GM19467 (cell line): Measurements from ENCODE around the gene SPINK1.
A peak's percentile ranks its signal among the peaks of the same experiment; 100 is the strongest.
"Not testable (repeated sequence)": the region's sequence is repeated elsewhere in the genome, so short reads cannot be mapped to it uniquely, and the experiment has no call there.

Experiments
- ATAC-seq: cut with Tn5 transposase; IDR thresholded peaks from one replicate; pipeline ENCODE4 v1.9.1; 2021; ENCODE audit warnings: mild to moderate bottlenecking, moderate library complexity; ENCODE audit not compliant: unreplicated experiment

The SPINK1 gene

DNA sequence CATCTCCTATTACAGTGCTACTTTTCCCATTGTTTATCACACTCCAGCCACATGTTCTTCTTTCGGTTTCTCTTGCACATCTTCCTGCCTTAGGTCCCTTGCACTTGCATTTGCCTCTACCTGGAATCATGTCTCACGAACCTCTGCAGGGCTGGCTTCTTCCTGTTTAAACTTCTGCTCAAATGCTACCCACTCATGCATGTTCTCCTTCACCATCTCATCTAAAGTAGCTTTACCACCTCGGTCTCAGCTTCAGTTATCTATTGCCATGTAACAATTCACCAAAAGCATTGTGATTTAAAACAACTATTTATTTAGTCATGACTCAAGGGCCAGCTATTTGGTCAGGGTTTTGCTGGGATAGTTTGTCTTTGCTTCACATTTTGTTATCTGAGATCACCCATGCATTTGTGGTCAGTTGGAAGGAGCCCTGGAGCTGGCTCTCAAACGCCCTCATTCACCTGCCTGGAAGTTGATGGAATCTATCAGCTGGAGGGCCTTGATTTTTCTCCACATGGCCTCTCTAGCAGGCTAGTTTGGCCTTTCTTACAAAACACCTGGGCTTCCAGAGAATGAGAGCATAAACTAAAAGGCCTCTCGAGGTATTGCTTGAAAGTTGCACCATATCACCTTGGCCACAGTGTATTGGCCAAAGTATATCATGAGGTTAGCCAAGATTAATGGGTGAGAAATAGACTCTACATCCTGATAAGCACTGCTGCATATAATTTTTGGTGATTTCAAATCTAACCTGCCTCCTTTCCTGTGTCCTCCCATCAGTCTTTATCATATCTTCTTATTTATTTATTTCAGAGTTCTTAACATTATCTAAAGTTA, 21.4 kb downstream of the SPINK1 start:
- no peak for ATAC-seq

GRCh38 chr5:147805030-147805454, 26.4 kb downstream of the SPINK1 start:
- ATAC-seq: peak; percentile 85

GRCh38 chr5:147804334-147804733, 27.1 kb downstream of the SPINK1 start:
- no peak for ATAC-seq

DNA sequence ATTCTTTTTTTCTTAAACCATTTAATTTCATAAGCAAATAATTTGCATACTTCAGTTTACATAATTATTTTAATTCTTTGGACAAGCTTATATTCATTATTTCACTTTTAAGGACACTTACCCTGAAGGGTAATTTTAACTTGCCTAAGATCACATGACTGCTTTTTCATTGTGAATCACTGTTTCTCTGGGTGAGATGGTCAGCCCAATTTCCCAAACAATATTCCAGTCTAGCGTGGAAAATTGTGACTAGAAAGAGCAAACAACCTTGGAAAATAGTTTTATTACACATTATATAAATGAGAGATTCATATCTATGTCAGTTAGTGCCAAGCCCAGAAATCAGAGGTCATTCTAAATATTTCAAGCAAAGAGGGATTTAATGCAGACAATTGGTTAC, 27.5 kb downstream of the SPINK1 start:
- no peak for ATAC-seq

- ATAC-seq: not testable (repeated sequence)
Measured at GRCh38 chr5:147803161-147803560, 28.3 kb downstream of the SPINK1 start.

DNA sequence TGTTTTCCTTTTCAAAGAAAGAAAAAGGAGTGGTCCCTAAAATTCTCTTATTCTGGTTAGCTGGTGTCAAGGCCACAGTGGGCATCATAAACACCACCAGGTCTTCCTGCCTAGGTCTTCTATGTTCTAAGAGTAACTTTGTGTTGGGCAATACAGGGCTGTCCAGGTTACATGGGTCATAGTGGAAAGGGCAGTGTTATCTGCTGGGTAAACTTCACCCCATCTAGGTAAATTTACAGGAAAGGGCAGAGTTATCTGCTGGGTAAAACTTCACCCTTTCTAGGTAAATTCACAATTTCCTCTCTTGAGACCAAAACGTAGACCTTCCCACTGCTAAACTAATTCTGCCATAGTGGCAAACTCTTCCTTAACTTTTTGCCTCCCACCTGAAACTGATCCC, 30.0 kb downstream of the SPINK1 start:
- ATAC-seq: no peak

DNA sequence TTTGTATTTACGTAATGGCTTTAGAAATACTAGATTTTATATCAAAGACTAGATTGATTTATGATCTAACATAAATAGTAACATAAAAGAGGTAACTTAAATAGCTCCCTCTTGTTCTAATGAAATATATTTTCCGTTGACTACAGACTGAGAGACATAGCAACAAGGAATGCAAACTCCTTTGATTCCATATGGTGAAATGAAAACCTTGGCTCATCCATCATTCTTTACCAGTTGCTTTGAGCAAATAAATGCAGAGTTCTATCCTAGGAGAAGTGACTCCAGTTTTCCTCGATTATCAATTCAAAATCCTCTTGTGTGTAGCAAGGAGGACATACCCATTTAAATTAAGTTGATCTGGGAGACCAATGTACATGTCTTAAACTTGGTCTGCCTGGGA, 31.0 kb downstream of the SPINK1 start:
- no peak for ATAC-seq

GRCh38 chr5:147796556-147797308, 34.7 kb downstream of the SPINK1 start:
- no peak for ATAC-seq

DNA sequence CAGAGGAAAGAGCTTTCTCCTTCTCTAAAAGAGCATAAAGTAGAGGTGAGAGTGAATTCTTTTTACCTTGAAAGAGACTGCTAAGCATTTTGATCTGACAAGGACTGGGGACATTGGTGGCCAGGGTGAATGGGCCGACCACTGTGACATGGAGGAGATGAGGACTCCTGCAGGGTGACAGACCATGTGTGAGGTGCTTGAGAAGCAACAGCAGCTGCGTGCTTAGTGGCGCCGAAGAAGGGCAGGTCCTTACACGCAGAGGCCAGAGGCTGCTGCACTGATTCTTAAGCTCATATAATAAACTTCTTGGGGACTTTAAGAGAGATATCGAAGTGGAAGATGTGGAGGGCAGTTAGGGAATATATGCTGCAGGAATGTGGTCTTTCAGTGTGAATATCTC, 40.3 kb downstream of the SPINK1 start:
- ATAC-seq: no peak

DNA sequence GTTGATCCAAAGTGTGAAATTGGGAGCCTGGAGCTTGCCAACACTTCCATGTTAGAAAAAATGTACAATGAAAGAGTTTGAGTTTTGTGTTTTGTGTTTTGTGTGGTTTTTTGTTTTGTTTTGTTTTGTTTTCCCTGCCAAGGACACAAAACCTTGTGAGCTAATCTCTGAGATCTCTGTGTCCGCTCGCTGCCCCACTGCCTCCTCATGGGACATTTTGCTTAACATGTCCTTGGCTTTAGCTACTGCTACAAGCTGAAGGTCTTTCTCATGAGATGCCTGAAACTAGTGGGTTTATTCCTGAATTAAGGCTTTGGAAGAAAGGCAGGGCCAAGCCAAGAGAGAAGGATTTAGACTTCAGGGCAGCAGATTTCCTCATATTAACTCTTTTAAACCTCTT, 41.7 kb downstream of the SPINK1 start:
- ATAC-seq: no peak

GRCh38 chr5:147788023-147788422, 43.4 kb downstream of the SPINK1 start:
- no peak for ATAC-seq

GRCh38 chr5:147786142-147786541, 45.3 kb downstream of the SPINK1 start:
- no peak for ATAC-seq

DNA sequence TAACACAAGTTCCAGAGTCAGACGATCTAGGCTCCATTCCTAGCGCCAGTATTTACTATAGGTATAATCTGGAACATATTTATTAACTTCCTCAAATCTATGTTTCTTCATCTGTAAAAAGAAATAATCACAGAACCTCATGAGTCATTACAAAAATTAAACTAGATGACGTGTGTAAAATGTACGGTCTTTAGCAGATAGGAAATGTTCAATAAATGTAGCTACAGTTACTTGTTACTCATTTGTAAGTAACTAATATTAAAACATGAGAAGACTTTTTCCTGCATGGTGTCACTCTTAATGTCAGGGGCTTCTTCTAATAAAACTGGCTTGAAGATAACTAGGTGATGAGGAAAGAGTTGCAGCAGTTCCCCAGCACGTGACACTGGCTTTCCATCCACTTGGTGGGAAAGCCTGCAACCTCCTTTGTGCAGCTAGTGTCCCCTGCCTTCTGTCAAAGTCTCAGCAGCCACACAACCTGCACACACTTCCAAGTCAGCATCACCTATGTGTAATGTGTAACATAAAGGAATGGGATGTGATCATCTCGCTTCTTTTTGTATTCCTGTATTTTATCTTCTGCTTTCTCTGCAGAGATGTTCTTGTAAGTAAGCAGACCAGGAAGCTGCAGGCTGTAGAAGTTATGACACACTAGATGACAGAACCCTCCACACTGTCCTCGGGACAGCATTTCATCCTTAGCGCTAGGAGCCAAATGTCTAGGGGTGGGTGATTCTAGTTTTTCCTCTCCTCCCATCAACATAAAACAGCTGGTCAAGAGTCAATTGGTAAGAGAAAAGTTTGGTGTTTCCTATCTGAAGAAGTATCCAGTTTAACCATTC, 47.1 kb downstream of the SPINK1 start:
- no peak for ATAC-seq

GRCh38 chr5:147782110-147783028, 49.1 kb downstream of the SPINK1 start, which contains the start of gene JAKMIP2:
Gene JAKMIP2, minus strand, starts transcription at chr5:147782728. Its CDS starts 110,922 bp downstream, at chr5:147671806.
- peak; percentile 79 for ATAC-seq

GRCh38 chr5:147780924-147781573, 50.4 kb downstream of the SPINK1 start:
- ATAC-seq: no peak

- no peak for ATAC-seq
Measured at GRCh38 chr5:147779694-147780093, 51.8 kb downstream of the SPINK1 start.

DNA sequence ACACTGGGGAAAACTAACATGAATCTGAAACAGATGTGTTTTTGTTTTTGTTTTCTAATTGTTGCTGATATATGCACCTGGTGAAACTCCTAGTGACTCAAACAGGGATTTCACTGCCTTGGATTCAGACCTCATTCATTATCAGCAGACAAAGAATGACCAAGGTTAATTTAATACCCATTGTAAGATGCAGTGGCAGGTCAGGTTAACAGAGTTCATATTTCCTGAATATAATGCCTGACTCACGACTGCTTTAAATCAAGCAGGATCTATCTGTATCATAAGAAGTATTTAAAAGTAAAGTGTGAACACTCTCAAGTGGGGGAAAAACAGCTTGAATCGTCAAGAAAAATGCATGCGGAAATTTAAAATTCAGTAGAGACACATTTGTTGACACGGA, 54.5 kb downstream of the SPINK1 start:
- no peak for ATAC-seq
